ENCODE results near the gene GPATCH3.
"Not testable (repeated sequence)": the region's sequence is repeated elsewhere in the genome, so short reads cannot be mapped to it uniquely, and the experiment has no call there.

Gene GPATCH3

DNA sequence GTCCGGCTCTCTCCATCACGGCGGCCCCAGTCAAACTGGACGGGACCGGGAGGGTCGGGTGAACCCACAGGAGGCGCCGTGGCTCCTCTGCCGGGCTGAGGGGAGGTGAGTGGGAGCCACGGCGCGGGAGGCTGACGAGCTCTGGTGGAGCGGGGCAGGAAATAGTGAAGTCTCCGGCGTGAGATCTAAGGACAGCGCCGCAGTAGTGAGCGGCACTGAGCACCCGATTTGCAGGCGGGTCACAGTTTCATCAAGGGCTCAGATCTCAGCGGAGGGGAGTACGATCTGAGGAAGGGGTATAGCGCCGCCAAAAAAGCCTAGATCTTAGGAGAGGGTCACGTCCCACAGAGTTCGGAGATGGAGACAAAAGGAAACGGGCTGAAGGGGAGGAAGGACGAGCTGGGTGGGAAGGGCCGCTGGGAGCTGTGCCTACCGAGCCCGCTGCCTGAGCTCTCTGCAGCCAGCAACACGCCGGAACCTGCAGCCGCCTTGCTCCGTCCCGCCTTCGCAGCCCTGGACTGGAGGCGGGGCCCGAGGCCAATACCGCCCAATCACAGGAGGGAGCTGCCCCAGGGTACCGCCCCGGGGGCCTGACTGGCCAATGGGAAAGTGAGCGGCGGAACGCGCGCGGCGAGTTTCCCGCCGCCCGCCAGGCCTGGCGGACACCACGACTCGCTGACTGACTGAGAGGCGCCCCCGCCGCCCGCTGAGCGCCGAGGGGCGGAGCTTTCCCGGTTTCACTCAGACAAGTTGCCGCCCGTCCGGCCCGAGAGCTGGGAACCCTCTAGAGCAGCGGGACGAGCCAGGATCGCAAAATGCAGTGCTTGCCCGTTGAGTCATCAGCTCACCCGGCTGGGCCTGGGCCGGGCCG lies 35.4 kb downstream of the GPATCH3 start:
- DNase-seq (ENCODE audit: low read depth, low spot score) = peak; percentile 97

DNA sequence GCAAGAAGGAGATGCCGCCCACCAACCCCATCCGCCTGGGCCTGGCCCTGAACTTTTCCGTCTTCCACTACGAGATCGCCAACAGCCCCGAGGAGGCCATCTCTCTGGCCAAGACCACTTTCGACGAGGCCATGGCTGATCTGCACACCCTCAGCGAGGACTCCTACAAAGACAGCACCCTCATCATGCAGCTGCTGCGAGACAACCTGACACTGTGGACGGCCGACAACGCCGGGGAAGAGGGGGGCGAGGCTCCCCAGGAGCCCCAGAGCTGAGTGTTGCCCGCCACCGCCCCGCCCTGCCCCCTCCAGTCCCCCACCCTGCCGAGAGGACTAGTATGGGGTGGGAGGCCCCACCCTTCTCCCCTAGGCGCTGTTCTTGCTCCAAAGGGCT lies 36.6 kb downstream of the GPATCH3 start:
- DNase-seq (ENCODE audit: low read depth, low spot score) = no peak

DNA sequence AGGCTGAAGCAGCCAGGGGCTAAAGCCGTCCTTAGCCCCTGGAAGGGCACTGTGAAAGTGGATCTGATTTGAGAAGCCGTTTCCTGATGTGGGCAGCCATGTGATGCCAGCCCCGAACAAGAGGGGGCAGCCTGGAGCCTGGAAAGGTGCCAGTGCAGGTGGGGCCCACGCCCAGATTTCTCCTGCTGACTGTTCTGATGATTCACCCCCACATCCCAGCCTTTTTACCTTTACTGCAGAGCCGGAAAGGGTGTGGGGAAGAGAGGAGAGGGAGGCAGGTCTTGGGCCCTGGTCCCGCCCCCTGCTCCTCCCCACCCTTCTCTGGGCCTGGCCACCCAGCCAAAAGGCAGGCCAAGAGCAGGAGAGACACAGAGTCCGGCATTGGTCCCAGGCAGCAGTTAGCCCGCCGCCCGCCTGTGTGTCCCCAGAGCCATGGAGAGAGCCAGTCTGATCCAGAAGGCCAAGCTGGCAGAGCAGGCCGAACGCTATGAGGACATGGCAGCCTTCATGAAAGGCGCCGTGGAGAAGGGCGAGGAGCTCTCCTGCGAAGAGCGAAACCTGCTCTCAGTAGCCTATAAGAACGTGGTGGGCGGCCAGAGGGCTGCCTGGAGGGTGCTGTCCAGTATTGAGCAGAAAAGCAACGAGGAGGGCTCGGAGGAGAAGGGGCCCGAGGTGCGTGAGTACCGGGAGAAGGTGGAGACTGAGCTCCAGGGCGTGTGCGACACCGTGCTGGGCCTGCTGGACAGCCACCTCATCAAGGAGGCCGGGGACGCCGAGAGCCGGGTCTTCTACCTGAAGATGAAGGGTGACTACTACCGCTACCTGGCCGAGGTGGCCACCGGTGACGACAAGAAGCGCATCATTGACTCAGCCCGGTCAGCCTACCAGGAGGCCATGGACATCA lies 37.2 kb downstream of the GPATCH3 start, which contains the start of gene SFN:
TSS of gene SFN (plus strand) at position 369 of the 904 bp plus-strand sequence. CDS start at position 433, 64 bp downstream.
- DNase-seq (ENCODE audit: low read depth, low spot score) = no peak

DNA sequence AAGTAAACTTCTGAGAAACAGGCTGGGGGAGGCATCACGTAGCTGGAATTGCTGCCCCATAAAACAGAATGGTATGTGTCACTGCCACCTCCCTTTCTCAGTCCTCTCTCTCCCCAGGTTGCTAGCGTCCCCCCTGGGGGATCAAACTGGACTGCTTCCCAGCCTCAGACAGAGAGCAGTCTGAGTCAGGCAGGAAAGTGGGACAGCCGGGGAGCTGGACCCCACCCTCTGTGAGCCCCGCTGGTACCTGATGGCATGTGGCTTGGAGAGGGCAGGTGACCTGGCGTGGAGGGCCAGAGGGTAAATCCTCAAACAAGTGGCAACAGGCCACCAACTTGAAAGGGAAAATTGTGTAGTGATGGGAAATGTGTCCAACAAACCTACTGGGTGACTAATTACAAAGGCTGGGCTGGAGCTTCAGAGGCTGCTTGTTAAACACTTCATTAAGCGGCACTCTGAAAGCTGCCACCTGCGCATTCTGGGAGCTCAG lies 38.3 kb downstream of the GPATCH3 start:
- no peak for DNase-seq (ENCODE audit: low read depth, low spot score)

DNA sequence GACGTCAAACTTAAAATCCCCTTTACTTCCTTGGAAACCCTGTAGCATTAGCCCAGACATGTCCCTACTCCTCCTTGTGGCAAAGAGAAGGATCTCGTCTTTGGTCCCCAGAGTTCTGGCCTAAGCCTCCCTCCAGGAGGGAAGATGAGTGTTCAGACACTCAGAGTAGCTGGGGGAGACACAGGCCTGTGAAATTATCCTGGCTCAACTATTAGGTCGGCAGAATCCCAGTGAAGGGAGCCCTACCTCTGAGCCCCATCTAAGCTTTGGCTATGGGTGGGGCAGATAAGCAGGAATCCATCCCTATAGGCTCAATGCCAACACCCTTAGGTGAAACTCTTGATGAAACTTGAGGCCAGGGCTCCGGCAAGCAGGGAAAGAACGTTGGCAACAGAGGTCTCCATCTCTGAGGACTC lies 39.0 kb downstream of the GPATCH3 start:
- no peak for DNase-seq (ENCODE audit: low read depth, low spot score)

DNA sequence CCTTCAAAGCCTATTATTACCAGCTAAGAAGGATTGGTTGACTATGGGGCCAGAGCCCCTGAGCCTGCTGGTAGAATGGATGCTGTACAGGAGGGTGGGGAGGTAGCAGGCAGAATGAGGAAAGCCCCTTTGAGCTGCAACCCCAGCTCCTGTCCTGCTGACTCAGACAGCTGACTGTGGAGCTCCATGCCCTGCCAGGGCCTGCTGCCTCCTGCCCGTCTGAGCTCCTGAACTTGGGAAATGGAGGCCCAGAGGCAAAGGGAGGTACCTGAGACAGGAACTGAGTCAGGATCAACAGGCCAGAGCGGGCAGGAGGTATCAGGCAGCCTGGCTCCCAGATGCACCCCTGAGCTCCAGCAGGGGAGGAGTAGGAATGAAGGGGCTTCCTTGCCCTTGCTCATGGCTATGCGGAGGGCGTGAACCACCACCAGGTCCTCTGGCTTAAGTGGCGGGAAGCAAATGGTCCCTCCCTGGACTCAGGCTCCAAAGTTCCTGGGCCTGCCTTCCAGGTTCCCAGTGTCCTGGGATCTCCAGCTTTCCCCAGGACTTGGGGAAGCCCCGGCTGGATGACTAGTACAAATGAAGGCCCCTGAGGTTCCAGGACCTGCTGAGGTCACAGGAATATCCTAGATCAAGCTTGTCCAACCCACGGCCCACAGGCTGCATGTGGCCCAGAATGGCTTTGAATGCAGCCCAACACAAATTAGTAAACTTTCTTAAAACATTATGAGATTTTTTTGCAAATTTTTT lies 41.2 kb downstream of the GPATCH3 start:
- no peak for DNase-seq (ENCODE audit: low read depth, low spot score)

DNA sequence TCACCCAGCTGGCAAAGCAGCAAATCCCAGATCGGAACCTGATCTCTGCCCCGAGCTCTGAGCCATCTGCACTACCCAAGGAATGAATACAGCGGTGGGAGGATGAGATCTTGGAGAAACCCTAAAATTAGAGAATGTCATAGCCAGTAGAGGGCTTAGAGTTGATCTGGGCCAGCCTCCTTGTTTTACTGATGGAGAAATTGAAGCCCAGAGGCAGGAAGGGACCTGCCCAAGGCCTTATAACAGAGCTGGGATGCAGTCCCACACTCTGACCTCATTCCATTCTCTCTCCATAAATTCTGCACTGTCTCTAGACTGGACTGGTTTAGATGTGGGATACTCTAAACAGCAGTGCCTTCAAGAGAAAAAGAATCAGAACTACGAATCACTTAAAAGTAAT lies 42.1 kb downstream of the GPATCH3 start:
- DNase-seq (ENCODE audit: low read depth, low spot score) = no peak

DNA sequence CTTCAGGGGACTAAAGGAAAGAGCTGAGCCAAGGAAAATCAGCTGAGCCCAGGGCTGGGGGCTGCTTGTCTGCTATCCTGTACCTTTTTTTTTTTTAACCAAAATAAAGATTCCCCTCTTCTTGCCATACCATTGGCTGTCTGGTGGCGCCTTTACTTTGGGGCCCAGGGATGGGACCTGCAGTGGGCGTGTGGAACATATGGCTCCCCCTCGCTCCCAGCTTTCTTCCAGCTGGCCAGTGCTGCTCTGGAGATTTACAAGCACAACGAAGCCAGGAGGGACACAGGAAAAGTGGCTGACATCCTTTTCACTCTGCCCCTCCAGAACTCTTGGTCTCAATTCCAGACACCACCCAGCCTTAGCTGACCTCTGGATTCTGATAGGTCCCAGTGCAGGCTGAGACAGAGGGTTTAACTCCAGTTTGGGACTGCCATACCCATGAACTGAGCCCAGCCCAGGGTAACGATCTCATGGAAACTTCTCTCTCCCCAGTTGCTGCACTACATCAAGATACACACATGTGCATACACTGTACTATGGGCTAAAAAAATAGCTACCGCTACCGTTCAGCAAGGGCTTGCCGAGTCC lies 42.7 kb downstream of the GPATCH3 start:
- DNase-seq (ENCODE audit: low read depth, low spot score) = no peak

DNA sequence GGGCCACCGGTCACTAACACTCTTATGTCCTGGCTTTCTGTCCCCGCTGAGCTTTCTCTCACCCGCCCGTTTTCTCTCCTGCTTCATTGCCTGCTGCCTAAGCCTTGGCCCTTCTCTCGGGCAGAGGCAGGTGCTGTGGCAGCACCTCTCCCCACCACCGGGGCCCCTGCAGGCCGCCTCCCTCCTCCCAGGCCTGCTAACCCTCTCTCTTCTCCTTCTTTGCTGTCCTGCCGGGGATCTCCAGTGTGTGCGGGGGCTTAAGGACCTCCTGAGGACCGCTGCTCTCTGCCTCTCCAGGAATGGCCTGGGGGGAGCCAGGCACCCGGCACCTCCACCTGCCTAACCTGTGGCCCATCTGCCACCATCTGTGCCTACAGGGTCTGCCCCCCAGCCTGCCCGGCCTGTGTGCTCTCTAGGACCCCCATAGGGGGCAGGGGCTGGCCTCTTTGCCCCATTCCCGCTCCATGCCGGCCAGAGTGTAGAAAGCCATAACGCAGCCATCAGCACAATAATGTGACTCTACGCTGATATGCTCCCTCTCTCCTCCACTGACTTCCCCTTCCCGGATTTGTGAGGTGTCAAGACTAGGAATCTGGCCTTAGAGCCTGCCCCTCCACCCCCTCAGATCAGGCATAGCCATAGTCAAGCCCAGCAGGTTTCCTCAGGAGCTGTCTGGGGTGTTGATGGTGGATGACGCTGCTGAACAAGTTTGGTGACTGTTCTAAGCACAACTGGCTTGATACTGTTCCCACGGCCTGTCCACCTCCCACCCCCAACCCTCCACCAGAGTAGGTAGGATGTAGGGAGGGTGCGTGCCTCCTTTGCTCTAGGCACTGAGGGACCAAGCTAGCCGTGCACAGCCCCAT lies 43.4 kb downstream of the GPATCH3 start:
- no peak for DNase-seq (ENCODE audit: low read depth, low spot score)

DNA sequence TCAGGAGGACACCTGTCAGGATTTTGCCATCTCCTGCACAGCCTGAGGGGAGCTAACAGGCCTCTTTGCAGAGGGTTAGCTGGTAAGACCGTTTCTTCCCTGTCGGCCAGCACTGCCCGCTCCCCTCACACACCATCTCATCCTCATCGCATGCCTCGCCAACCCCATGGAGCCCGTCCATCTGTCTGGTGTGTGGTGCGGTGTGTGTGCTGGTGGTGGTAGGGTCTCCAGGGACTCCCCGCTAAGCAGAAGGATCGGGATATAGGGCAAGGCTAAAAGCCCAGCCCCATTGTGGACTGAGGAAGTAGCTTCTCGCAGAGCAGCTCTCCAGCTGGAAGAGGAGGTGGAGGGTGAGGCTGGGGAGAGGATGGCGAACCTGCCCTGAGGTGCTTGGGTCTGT lies 44.1 kb downstream of the GPATCH3 start:
- no peak for DNase-seq (ENCODE audit: low read depth, low spot score)

DNA sequence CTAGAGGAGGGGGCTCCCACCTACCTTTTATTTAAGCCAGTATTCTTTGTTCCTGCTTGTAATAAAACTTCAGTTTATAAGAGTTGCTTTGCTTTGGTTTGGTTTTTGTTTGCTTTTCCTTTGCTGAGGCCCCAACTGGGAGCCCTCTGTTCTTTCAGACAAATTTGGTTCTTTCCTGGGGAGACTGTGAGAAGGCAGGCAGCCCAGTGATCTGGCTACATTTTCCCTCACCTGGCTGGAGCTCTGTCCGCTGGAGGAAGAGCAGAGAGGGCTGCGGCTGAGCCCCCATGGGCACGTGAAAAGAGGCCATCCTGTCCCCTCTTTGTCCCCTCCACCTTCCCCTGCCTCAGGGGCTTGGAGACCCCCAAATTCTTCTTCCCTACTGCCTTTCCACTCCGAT lies 44.6 kb downstream of the GPATCH3 start:
- DNase-seq (ENCODE audit: low read depth, low spot score) = no peak

DNA sequence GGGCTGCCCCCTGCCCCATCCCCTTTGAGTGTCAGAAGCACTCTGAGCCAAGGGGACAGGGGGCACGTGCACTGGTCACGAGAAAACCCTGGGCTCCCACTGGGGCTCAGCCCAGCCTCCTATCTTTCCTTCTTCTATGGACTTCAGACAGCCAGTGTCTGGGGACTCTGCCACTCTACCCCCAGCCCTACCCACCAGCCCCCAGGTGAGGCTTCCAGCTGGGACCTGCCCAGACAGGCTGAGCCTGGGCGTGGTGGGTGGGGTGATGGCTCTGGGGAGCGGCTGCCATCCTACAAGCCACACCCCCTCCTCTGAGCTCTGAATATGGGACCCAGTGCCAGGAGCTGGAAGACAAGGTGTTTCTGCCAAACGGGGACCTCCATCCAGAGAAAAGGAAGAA lies 45.4 kb downstream of the GPATCH3 start:
- DNase-seq (ENCODE audit: low read depth, low spot score) = no peak

DNA sequence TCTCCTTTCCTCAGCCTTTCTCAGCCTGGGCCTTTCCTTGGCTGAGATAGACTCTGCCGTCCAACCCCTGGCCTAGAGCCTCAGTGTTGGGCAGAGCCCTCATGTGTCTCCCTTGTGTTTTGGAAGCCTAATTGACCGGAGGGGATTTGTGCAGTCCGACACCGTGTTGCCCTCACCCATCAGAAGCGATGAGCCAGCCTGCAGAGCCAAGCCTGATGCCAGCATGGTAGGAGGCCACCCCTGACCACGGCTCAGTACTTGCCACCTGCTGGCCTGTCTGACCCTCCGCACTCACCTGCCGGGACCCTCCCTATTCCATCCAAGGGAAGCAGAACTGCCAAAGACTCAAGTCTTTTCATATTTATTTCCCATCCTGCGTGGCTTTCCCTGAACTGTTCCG lies 46.7 kb downstream of the GPATCH3 start:
- no peak for DNase-seq (ENCODE audit: low read depth, low spot score)

DNA sequence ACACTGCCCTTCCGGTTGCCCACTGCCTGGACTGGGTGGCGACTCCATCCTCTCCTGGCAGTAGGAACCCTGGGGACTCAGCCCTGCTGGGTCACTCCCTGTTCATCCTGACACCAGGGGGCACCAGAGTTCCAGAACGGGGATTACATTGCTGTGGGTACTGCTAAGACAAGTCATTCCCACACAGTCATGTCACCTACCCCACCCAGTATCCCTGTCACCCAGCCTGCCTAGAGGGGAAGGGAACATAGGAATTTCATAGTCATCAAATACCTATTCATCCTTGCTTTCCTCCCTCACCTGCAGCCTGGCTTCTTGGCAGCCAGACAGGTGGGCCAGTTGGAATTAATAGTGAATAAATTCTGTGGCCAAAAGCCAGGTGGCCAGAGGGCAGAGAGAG lies 47.1 kb downstream of the GPATCH3 start:
- peak; percentile 51 for DNase-seq (ENCODE audit: low read depth, low spot score)

DNA sequence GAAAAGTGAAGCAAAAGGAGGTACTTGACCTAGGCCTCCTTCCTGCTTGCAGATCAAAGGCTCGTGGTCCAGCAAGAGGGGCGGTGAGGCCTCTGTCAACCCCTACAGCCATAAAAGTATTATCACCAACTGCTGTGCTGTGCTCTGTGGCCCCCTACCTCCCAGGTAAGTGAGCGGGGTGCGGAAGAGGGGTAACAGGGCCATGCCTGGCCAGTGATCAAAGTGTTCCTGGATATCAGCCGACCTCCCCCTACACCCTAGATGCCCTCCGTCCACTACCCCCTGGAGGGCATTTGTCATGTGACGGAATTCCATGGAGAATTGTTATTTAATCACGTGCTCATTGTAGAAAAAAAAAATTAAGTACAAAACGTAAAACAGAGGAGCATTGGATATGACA lies 47.6 kb downstream of the GPATCH3 start:
- no peak for DNase-seq (ENCODE audit: low read depth, low spot score)

DNA sequence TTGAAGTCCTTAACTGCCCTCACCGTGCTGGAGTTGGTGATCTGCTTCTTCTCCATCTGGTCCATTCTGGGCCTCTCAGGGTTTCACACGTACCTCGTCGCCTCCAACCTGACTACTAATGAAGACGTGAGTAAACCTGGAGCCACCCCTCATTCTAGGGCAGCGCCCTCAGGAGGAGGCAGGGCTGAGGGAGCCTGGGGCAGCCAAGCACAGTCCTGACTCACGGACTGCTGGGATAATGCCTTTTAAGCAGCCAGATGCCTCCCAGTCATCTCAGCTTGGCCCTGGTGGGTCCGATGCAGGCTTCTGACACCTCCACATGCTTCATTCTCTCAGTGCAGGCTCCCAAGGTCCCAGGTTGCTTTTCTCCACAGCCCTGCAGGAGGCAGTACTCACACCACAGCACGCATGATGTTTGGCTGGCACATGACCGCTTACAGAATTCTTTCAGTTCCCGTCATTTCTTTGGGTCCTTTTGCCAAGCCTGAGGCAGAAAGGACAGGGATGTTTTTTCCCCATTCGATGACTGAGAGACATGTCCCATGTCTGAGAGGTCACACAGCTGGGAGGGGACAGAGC lies 49.1 kb downstream of the GPATCH3 start:
- no peak for DNase-seq (ENCODE audit: low read depth, low spot score)

DNA sequence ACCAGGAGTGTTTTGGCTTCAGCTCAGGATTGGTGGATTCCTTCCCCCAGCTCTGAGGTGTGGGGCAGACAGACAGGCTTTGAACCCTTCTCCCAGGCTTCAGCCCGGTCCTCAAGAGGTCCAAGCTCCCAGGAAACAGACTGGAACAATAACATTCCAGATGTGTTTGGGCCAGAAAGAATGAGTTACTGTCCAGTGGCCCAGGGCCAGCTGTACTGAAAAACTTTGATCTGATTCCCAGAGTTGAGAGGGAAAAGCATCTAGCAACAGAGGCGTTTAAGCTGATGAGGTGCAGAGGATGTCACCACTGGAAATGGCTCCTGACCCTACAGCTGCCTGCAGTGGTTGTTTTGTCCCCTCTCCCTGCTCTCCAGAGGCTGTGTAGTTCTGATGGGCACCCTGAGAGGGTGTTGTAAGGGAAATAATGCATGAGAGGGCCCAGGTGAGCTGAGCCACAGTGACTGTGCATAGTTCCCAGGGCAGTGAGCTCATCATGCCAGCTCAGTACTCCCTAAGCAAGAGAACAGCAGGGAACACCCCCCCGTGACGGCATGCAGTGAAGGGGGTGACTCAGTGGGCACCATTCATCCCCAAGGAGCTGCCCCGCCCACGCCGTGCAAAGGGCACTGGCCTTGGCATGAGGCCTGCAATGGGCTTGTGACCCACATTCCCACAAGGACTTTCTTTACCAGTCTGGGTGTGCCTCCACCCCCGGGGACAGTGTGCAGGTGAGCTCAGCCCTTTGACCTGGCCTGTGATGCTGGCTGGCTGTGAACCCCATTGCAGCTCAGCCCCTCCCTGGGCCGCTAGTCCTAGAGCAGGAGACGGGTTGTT lies 51.1 kb downstream of the GPATCH3 start:
- no peak for DNase-seq (ENCODE audit: low read depth, low spot score)

DNA sequence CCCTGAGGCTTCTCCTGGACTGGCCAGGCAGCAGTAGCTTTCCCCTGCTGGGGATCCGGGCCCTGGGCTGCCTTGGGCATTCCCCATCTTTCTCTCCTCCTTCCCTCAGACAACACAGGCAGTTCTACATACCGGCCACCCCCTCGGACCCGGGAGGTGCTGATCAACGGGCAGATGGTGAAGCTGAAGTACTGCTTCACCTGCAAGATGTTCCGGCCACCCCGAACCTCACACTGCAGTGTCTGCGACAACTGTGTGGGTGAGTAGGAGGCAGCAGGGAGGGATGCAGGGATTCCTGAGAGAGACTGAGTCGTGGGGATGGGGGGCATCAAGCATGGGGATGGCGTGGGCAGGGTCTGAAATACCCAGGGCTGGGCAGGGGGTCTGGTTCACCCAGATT lies 51.8 kb downstream of the GPATCH3 start:
- DNase-seq (ENCODE audit: low read depth, low spot score) = no peak

DNA sequence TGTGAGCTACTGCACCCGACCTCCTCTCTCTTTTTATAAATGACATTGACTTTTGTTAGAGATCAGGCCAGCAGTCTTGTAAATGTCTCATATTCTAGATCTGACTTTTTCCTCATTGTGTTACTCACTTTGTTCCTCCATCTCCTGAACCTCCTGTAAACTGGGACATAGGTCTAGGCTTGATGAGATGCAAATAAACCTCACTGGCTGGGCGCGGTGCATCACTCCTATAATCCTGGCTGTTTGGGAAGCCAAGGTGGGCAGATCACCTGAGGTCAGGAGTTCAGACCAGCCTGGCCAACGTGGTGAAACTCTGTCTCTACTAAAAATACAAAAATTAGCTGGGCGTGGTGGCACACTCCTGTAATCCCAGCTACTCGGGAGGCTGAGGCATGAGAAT lies 52.4 kb downstream of the GPATCH3 start:
- not testable (repeated sequence) for DNase-seq (ENCODE audit: low read depth, low spot score)

All from smooth muscle cell of the brain vasculature (primary cell).